Neural crest cell (in vitro differentiated cells): ENCODE results near the gene SMAGP. TPM values are rescaled to one million over a fixed set of nuclear protein-coding genes. Genes with fewer than 3 reads are reported as not detected.
A peak's percentile ranks its signal among the peaks of the same experiment; 100 is the strongest.

Source experiments
- DNase-seq: peaks from one replicate; pipeline ENCODE4 v3.0.0; 2021; ENCODE audit warnings: low read depth, mixed read lengths, low spot score
- H3K27ac Mint-ChIP-seq: one replicate; pipeline ENCODE4 v1.8.0; 2021; ENCODE audit warnings: mild to moderate bottlenecking, mixed read lengths; ENCODE audit not compliant: unreplicated experiment
- H3K27me3 Mint-ChIP-seq: 2 replicates; pipeline ENCODE4 v1.8.0; 2021; ENCODE audit warnings: low read depth, mild to moderate bottlenecking, mixed read lengths
- H3K36me3 Mint-ChIP-seq: 2 replicates; pipeline ENCODE4 v1.8.0; 2021; ENCODE audit warnings: low read depth, mild to moderate bottlenecking, mixed read lengths
- H3K4me1 Mint-ChIP-seq: 2 replicates; pipeline ENCODE4 v1.8.0; 2021; ENCODE audit warnings: mixed read lengths
- H3K4me3 Mint-ChIP-seq: one replicate; pipeline ENCODE4 v1.8.0; 2021; ENCODE audit warnings: mild to moderate bottlenecking, mixed read lengths
- H3K9me3 Mint-ChIP-seq: 2 replicates; pipeline ENCODE4 v1.8.0; 2021; ENCODE audit warnings: mixed read lengths
- CTCF ChIP-seq: fragments of 200-600 bp; sonication (generic); conservative IDR thresholded peaks from 2 replicates; pipeline ENCODE4 v1.5.0; 2021; ENCODE audit warnings: antibody characterized with exemption, mild to moderate bottlenecking
- total RNA-seq: library from RNA; stranded (reverse); gene quantifications from 2 replicates; pipeline ENCODE4 v1.2.1, GENCODE V29; 2021

The SMAGP gene
- total RNA-seq, 1 donor from 2014 or later: 1.6 TPM

- DNase-seq: no peak
- no peaks in the 10 kb centered on the region for H3K36me3 Mint-ChIP-seq
- H3K9me3 Mint-ChIP-seq: no peaks in the 10 kb centered on the region
- no peak for TF ChIP-seq CTCF
- H3K4me3 Mint-ChIP-seq: no peak overlapping the region
- H3K27ac Mint-ChIP-seq: no peak overlapping the region
- no peaks in the 10 kb centered on the region for H3K27me3 Mint-ChIP-seq
- peaks cover 7% of the 10 kb centered on the region for H3K4me1 Mint-ChIP-seq
Measured at GRCh38 chr12:51209259-51209658, 61.0 kb downstream of the SMAGP start.

GRCh38 chr12:51208016-51208660 lies 62.1 kb downstream of the SMAGP start:
- H3K4me1 Mint-ChIP-seq: peaks cover 7% of the 10 kb centered on the region
- DNase-seq: no peak
- H3K4me3 Mint-ChIP-seq: no peak overlapping the region
- no peaks in the 10 kb centered on the region for H3K36me3 Mint-ChIP-seq
- H3K27me3 Mint-ChIP-seq: no peaks in the 10 kb centered on the region
- H3K9me3 Mint-ChIP-seq: no peaks in the 10 kb centered on the region
- no peak overlapping the region for H3K27ac Mint-ChIP-seq
- TF ChIP-seq CTCF: no peak

GRCh38 chr12:51205350-51205749 lies 64.9 kb downstream of the SMAGP start:
- no peaks in the 10 kb centered on the region for H3K4me1 Mint-ChIP-seq
- H3K27me3 Mint-ChIP-seq: no peaks in the 10 kb centered on the region
- no peaks in the 10 kb centered on the region for H3K9me3 Mint-ChIP-seq
- H3K36me3 Mint-ChIP-seq: no peaks in the 10 kb centered on the region
- H3K27ac Mint-ChIP-seq: peak overlapping the region; percentile 57
- no peak for TF ChIP-seq CTCF
- DNase-seq: no peak
- H3K4me3 Mint-ChIP-seq: no peak overlapping the region

GRCh38 chr12:51202718-51203117 lies 67.5 kb downstream of the SMAGP start:
- Mint-ChIP-seq H3K9me3 (no peaks in the 10 kb centered on the region), H3K4me1 (no peaks in the 10 kb centered on the region), H3K36me3 (no peaks in the 10 kb centered on the region), H3K4me3 (no peak overlapping the region), H3K27ac (no peak overlapping the region), H3K27me3 (no peaks in the 10 kb centered on the region)
- no peak for TF ChIP-seq CTCF
- no peak for DNase-seq

- DNase-seq: no peak
- Mint-ChIP-seq H3K4me3 (no peak overlapping the region), H3K27ac (no peak overlapping the region), H3K9me3 (no peaks in the 10 kb centered on the region), H3K4me1 (no peaks in the 10 kb centered on the region), H3K27me3 (no peaks in the 10 kb centered on the region), H3K36me3 (no peaks in the 10 kb centered on the region)
- no peak for TF ChIP-seq CTCF
Measured at GRCh38 chr12:51200806-51201205, 69.4 kb downstream of the SMAGP start.
